ENCODE measurements around the gene CAD.

CAD gene

GRCh38 chr2:27284996-27285395, 67.8 kb downstream of the CAD start:
- DNase-seq = no peak

- DNase-seq = no peak
These were observed 68.3 kb downstream of the CAD start for GRCh38 chr2:27285481-27285880.

- DNase-seq = no peak
These were observed 71.4 kb downstream of the CAD start for GRCh38 chr2:27288610-27289009.

GRCh38 chr2:27290549-27290948, 73.4 kb downstream of the CAD start:
- peak; percentile 59 for DNase-seq

- peak; percentile 35 for DNase-seq
These were observed 74.7 kb downstream of the CAD start for GRCh38 chr2:27291865-27292264.

Measured in hematopoietic multipotent progenitor cell treated with erythropoietin and hydrocortisone succinate and interleukin-3 and kit ligand, for 4 days (in vitro differentiated cells).